Prostate gland (tissue), 2 donors: ENCODE measurements around the gene POU3F2. TPM values are rescaled to one million over a fixed set of nuclear protein-coding genes. Genes with fewer than 3 reads are reported as not detected.

Experiments used
- DNase-seq: peaks from one replicate; pipeline ENCODE4 v3.0.0-alpha.2; 2019; ENCODE audit warnings: low spot score
- H3K27ac ChIP-seq, 2 donors: fragments of 200-600 bp; sonication (generic); 2 replicates each; pipeline ENCODE4 v1.5.1; 2017 to 2019
- H3K27me3 ChIP-seq: fragments of 200-600 bp; sonication (generic); replicated peaks from 2 replicates; pipeline ENCODE4 v1.5.1; 2019; ENCODE audit not compliant: insufficient read depth
- H3K36me3 ChIP-seq, 2 donors: fragments of 200-600 bp; sonication (generic); 1 replicate in 1 of 2; 2 replicates in 1 of 2; pipeline versions ENCODE4 v1.5.1 to v1.8.1; 2017 to 2019
- H3K4me1 ChIP-seq: fragments of 200-600 bp; sonication (generic); replicated peaks from 2 replicates; pipeline ENCODE4 v1.5.1; 2019
- H3K4me3 ChIP-seq, 2 donors: fragments of 200-600 bp; sonication (generic); 2 replicates each; pipeline ENCODE4 v1.5.1; 2017 to 2019
- H3K9me3 ChIP-seq: fragments of 200-600 bp; sonication (generic); 2 replicates; pipeline ENCODE4 v1.5.1; 2017
- CTCF ChIP-seq, 4 experiments: fragments of 200-600 bp in 2 of 4; fragments of 450-650 bp in 2 of 4; sonication (generic) in 2 of 4; IDR thresholded peaks; 1 replicate in 3 of 4; 2 replicates in 1 of 4; pipeline ENCODE4 v1.5.1; 2016 to 2019; ENCODE audit warnings: antibody characterized with exemption in 4 of 4, mild to moderate bottlenecking in 2 of 4, moderate library complexity in 2 of 4
- POLR2A ChIP-seq: fragments of 450-650 bp; IDR thresholded peaks from one replicate; pipeline ENCODE4 v1.6.1; 2016; ENCODE audit warnings: antibody characterized with exemption, mild to moderate bottlenecking
- POLR2AphosphoS5 ChIP-seq: sonication (generic); formaldehyde crosslinking; IDR thresholded peaks from one replicate; pipeline ENCODE4 v1.6.1; 2017; ENCODE audit warnings: antibody characterized with exemption
- WGBS: methylation state at CpG from one replicate; pipeline ENCODE4 v1.1.5; 2018; 5-methylcytosine and 5-hydroxymethylcytosine counted together
- intact Hi-C: fragments of 100-400 bp; cut with DNase I; formaldehyde crosslinking; loops from one replicate; pipeline ENCODE4 v1.14.2; 2022
- total RNA-seq, 2 donors: library from RNA; depleted of rRNA; stranded (reverse); fragments of >200 nt; gene quantifications; one replicate each; pipeline ENCODE4 v1.1.0, GENCODE V29; 2016

POU3F2 gene
- total RNA-seq, 2 donors from 2014 or later, result not detected

- peaks cover 47% of the 10 kb centered on the region for H3K27me3 ChIP-seq
Observed at GRCh38 chr6:98836962-98837944, 2.9 kb downstream of the POU3F2 start.

GRCh38 chr6:98838032-98838431, 3.7 kb downstream of the POU3F2 start:
- WGBS, result 15% methylated on average over 4 of the region's 4 CpGs
- Histone ChIP-seq H3K4me1 (peaks cover 1% of the 10 kb centered on the region), H3K27me3 (peaks cover 49% of the 10 kb centered on the region), H3K4me3 (no peak overlapping the region), H3K27ac (no peak overlapping the region), H3K9me3 (no peaks in the 10 kb centered on the region), H3K36me3 (no peaks in the 10 kb centered on the region)
- intact Hi-C loops, result no loop called here
- DNase-seq, result no peak
- no peak for TF ChIP-seq POLR2A
- no peak for TF ChIP-seq CTCF (IDR thresholded peaks at IDR 0.05)
- TF ChIP-seq POLR2AphosphoS5, result no peak

More at GRCh38 chr6:98836962-98837944, 2.9 kb downstream of the POU3F2 start:
- Histone ChIP-seq H3K4me3 (no peak overlapping the region), H3K9me3 (no peaks in the 10 kb centered on the region), H3K4me1 (peaks cover 8% of the 10 kb centered on the region), H3K27ac (no peak overlapping the region), H3K36me3 (no peaks in the 10 kb centered on the region)
- intact Hi-C loops, result no loop called here
- TF ChIP-seq POLR2AphosphoS5 (no peak), CTCF (IDR thresholded peaks at IDR 0.05) (no peak), POLR2A (no peak)
- WGBS, result 15% methylated on average over 9 of the region's 9 CpGs
- DNase-seq, result no peak

GRCh38 chr6:98838975-98839374, 4.6 kb downstream of the POU3F2 start:
- Histone ChIP-seq H3K36me3 (no peaks in the 10 kb centered on the region), H3K9me3 (no peaks in the 10 kb centered on the region), H3K4me3 (no peak overlapping the region), H3K4me1 (no peaks in the 10 kb centered on the region), H3K27me3 (peaks cover 57% of the 10 kb centered on the region), H3K27ac (no peak overlapping the region)
- 11% methylated on average over 1 of the region's 1 CpG for WGBS
- DNase-seq, result no peak
- TF ChIP-seq POLR2A (no peak), CTCF (IDR thresholded peaks at IDR 0.05) (no peak), POLR2AphosphoS5 (no peak)
- intact Hi-C loops, result no loop called here

GRCh38 chr6:98839781-98840361, 5.5 kb downstream of the POU3F2 start:
- Histone ChIP-seq H3K27me3 (peaks cover 63% of the 10 kb centered on the region), H3K27ac (no peak overlapping the region), H3K4me1 (no peaks in the 10 kb centered on the region), H3K9me3 (no peaks in the 10 kb centered on the region), H3K36me3 (no peaks in the 10 kb centered on the region), H3K4me3 (no peak overlapping the region)
- intact Hi-C loops, result no loop called here
- TF ChIP-seq POLR2AphosphoS5, result no peak
- no peak for TF ChIP-seq CTCF (IDR thresholded peaks at IDR 0.05)
- no peak for TF ChIP-seq POLR2A
- no peak for DNase-seq
- WGBS, result 21% methylated on average over 5 of the region's 5 CpGs
